ENCODE measurements around the gene RXRG.

DNA sequence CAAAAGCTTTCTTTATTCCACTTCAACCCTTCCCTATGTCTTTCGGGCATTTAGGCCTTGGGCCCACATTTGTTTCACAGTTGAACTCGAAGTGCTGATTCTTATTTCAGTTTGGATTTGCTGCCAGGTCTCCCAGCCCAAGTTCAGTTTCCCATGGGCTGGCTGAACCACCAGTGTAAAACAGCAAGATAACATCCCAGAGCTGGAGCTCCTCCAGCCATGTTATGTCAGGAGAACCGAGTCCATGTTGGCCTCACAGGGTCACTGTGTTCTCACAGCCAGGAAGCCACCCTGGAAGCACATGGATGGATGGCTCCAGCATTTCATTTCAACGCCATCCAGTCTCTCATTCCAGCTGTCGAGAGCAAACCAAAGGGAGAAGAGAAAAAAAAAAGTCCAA, 45.2 kb upstream of the RXRG start:
- TF ChIP-seq, protein P1, sequence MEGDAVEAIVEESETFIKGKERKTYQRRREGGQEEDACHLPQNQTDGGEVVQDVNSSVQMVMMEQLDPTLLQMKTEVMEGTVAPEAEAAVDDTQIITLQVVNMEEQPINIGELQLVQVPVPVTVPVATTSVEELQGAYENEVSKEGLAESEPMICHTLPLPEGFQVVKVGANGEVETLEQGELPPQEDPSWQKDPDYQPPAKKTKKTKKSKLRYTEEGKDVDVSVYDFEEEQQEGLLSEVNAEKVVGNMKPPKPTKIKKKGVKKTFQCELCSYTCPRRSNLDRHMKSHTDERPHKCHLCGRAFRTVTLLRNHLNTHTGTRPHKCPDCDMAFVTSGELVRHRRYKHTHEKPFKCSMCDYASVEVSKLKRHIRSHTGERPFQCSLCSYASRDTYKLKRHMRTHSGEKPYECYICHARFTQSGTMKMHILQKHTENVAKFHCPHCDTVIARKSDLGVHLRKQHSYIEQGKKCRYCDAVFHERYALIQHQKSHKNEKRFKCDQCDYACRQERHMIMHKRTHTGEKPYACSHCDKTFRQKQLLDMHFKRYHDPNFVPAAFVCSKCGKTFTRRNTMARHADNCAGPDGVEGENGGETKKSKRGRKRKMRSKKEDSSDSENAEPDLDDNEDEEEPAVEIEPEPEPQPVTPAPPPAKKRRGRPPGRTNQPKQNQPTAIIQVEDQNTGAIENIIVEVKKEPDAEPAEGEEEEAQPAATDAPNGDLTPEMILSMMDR (IDR thresholded peaks at IDR 0.05; ENCODE audit: poor library complexity), result no peak
- no peak for TF ChIP-seq EZH2phosphoT487 (IDR thresholded peaks at IDR 0.05; ENCODE audit: low read depth, severe bottlenecking, unreplicated experiment)
- no peak for TF ChIP-seq EZH2 (IDR thresholded peaks at IDR 0.05; ENCODE audit: borderline replicate concordance)

Measured in hepatocyte (in vitro differentiated cells).